B cell (primary cell): ENCODE data around the gene DKK3. TPM values are rescaled to one million over a fixed set of nuclear protein-coding genes. Genes with fewer than 3 reads are reported as not detected.

ENCODE experiments used
- ATAC-seq: fragments of 200-7000 bp; cut with Tn5 transposase; one replicate; pipeline ENCODE4 v1.10.0; 2021; ENCODE audit warnings: low read depth, mild to moderate bottlenecking, moderate number of reproducible peaks, moderate library complexity
- CTCF ChIA-PET: fragments of 350-600 bp; sonication (Branson Sonifier 250); formaldehyde crosslinking; loops from one replicate; lab custom pipeline; 2021; ENCODE audit warnings: antibody characterized with exemption, inconsistent platforms; lab: Charles Lee
- POLR2A ChIA-PET: fragments of 350-600 bp; sonication (Branson Sonifier 250); formaldehyde crosslinking; loops from one replicate; lab custom pipeline; 2021; ENCODE audit warnings: antibody characterized with exemption; lab: Charles Lee
- DNase-seq: peaks from one replicate; pipeline ENCODE4 v3.0.0; 2013
- H2AFZ ChIP-seq: 2 replicates; pipeline ENCODE4 v1.6.1; 2012; ENCODE audit warnings: mild to moderate bottlenecking, low read depth, low read length; ENCODE audit not compliant: insufficient read depth, poor library complexity, severe bottlenecking
- H3K27ac ChIP-seq, 2 donors: 1 replicate in 1 of 2; 2 replicates in 1 of 2; pipeline ENCODE4 v1.5.1; 2012 to 2013; ENCODE audit warnings: low read length in 2 of 2, mild to moderate bottlenecking in 2 of 2, moderate library complexity in 1 of 2
- H3K27me3 ChIP-seq, 4 experiments: fragments of 200-600 bp in 1 of 4; sonication (generic) in 1 of 4; replicated peaks in 1 of 4; 1 replicate in 2 of 4; 2 replicates in 2 of 4; pipeline versions ENCODE4 v1.6.1 to v1.7.0; 2013 to 2016; ENCODE audit warnings: low read length in 3 of 4, mild to moderate bottlenecking in 2 of 4, mixed read lengths in 1 of 4, moderate library complexity in 1 of 4; ENCODE audit not compliant: insufficient read depth in 4 of 4, control insufficient read depth in 3 of 4; ENCODE audit errors: control extremely low read depth in 1 of 4
- H3K36me3 ChIP-seq, 2 experiments: replicated peaks in 1 of 2; 1 replicate in 1 of 2; 2 replicates in 1 of 2; pipeline versions ENCODE4 v1.6.1 to v1.7.1; 2013; ENCODE audit warnings: low read length in 1 of 2; ENCODE audit not compliant: insufficient read depth in 2 of 2, control insufficient read depth in 1 of 2; ENCODE audit errors: control extremely low read depth in 1 of 2, extremely low read depth in 1 of 2
- H3K4me1 ChIP-seq, 2 donors: fragments of 200-600 bp in 1 of 2; sonication (generic) in 1 of 2; 1 replicate in 1 of 2; 2 replicates in 1 of 2; pipeline versions ENCODE4 v1.5.1 to v1.6.1; 2013 to 2017; ENCODE audit warnings: low read length in 2 of 2; ENCODE audit not compliant: control insufficient read depth in 2 of 2, insufficient read depth in 2 of 2
- H3K4me2 ChIP-seq: replicated peaks from 2 replicates; pipeline ENCODE3; 2012; ENCODE audit warnings: mild to moderate bottlenecking, low read depth, low read length; ENCODE audit not compliant: poor library complexity, severe bottlenecking
- H3K4me3 ChIP-seq, 5 experiments: fragments of 200-600 bp in 1 of 5; sonication (generic) in 1 of 5; 1 replicate in 3 of 5; 2 replicates in 2 of 5; pipeline versions ENCODE4 v1.5.1 to v1.7.0; 2011 to 2016; ENCODE audit warnings: low read length in 4 of 5, mild to moderate bottlenecking in 4 of 5, low read depth in 2 of 5, control low read depth in 1 of 5, moderate library complexity in 1 of 5; ENCODE audit not compliant: insufficient read depth in 1 of 5; ENCODE audit errors: control extremely low read depth in 1 of 5, extremely low read depth in 1 of 5
- H3K79me2 ChIP-seq: fragments of 200-600 bp; sonication (generic); one replicate; pipeline ENCODE4 v1.6.0; 2016; ENCODE audit warnings: low read length; ENCODE audit not compliant: control insufficient read depth, insufficient read depth
- H3K9ac ChIP-seq: fragments of 200-600 bp; sonication (generic); 2 replicates; pipeline ENCODE4 v1.6.1; 2017; ENCODE audit warnings: mild to moderate bottlenecking, low read length, moderate library complexity
- H3K9me3 ChIP-seq, 3 donors: one replicate each; pipeline versions ENCODE4 v1.6.1 to v1.7.1; 2013; ENCODE audit warnings: low read length in 2 of 3; ENCODE audit not compliant: control insufficient read depth in 2 of 3, insufficient read depth in 1 of 3; ENCODE audit errors: control extremely low read depth in 1 of 3
- H4K20me1 ChIP-seq: 2 replicates; pipeline ENCODE4 v1.6.0; 2012; ENCODE audit warnings: mild to moderate bottlenecking, low read length; ENCODE audit not compliant: insufficient read depth, control insufficient read depth, poor library complexity, severe bottlenecking
- H3K27ac Mint-ChIP-seq: one replicate; pipeline ENCODE4 v1.8.0; 2021; ENCODE audit warnings: mixed read lengths
- H3K27me3 Mint-ChIP-seq: one replicate; pipeline ENCODE4 v1.8.0; 2021; ENCODE audit warnings: mixed read lengths
- H3K4me1 Mint-ChIP-seq: one replicate; pipeline ENCODE4 v1.8.0; 2021; ENCODE audit warnings: mixed read lengths
- H3K4me3 Mint-ChIP-seq: one replicate; pipeline ENCODE4 v1.8.0; 2021; ENCODE audit warnings: mixed read lengths
- H3K9me3 Mint-ChIP-seq: one replicate; pipeline ENCODE4 v1.8.0; 2022; ENCODE audit warnings: mixed read lengths; ENCODE audit not compliant: insufficient read depth
- EZH2 ChIP-seq: IDR thresholded peaks from 2 replicates; pipeline ENCODE4 v1.6.1; 2012; ENCODE audit warnings: borderline replicate concordance, low read depth, mild to moderate bottlenecking, moderate library complexity, low read length; ENCODE audit not compliant: insufficient read depth, poor library complexity, severe bottlenecking
- WGBS: methylation state at CpG from one replicate; pipeline ENCODE4 v1.1.5; 2013; ENCODE audit warnings: missing lambda C conversion rate; ENCODE audit not compliant: insufficient coverage; 5-methylcytosine and 5-hydroxymethylcytosine counted together
- intact Hi-C: fragments of 100-400 bp; cut with micrococcal nuclease; formaldehyde crosslinking; loops from one replicate; pipeline ENCODE4 v1.10.0; 2022
- polyA plus RNA-seq: library from polyadenylated mRNA; depleted of rRNA; stranded (reverse); fragments of >200 nt; gene quantifications from 2 replicates; pipeline ENCODE4 v1.2.3, GENCODE V29; 2012
- total RNA-seq, 2 donors: library from RNA; stranded (reverse); fragments of 120-200 nt in 1 of 2; gene quantifications; 1 replicate in 1 of 2; 2 replicates in 1 of 2; pipeline versions ENCODE4 v1.2.3 to v1.2.4, GENCODE V29; 2013 to 2022
- TF ChIP-seq, protein P1 (sequence below): fragments of 200-600 bp; IDR thresholded peaks from one replicate; pipeline ENCODE4 v1.8.0; 2022; ENCODE audit warnings: antibody characterized with exemption, mild to moderate bottlenecking

Gene DKK3
- total and polyA plus RNA-seq, 2 donors (not counting 1 experiment from before 2014, with no cell fraction given), result 0.33 TPM; not detected in 1

DNA sequence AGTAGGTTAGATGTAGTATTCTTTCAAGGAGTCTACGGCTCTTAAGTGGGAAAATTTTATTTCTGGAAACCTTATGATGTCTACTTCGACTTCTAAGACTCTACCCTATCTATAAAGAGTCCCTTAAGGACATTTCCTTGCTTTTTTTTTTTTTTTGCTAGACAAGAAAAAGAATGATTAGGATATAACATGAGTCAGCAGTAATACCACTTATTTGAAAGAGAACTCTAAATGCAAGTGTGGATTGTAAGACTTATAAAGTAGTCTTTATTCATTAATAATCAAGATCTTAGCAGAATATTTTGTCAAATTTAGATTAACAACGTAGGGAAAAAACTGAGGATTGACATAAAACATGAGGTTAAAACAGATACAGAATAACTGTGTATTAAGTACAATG, 71.0 kb downstream of the DKK3 start:
- H3K4me3 ChIP-seq, result no peak overlapping the region
- H3K27ac ChIP-seq, result no peak overlapping the region
- Mint-ChIP-seq H3K27me3 (no peaks in the 10 kb centered on the region), H3K9me3 (no peaks in the 10 kb centered on the region), H3K4me3 (no peak overlapping the region), H3K27ac (no peak overlapping the region), H3K4me1 (no peaks in the 10 kb centered on the region)
- POLR2A ChIA-PET, result no interaction called here
- no peaks in the 10 kb centered on the region for H3K9me3 ChIP-seq
- H2AFZ ChIP-seq, result no peak overlapping the region
- CTCF ChIA-PET, result no interaction called here
- TF ChIP-seq EZH2, result no peak
- TF ChIP-seq, protein P1, sequence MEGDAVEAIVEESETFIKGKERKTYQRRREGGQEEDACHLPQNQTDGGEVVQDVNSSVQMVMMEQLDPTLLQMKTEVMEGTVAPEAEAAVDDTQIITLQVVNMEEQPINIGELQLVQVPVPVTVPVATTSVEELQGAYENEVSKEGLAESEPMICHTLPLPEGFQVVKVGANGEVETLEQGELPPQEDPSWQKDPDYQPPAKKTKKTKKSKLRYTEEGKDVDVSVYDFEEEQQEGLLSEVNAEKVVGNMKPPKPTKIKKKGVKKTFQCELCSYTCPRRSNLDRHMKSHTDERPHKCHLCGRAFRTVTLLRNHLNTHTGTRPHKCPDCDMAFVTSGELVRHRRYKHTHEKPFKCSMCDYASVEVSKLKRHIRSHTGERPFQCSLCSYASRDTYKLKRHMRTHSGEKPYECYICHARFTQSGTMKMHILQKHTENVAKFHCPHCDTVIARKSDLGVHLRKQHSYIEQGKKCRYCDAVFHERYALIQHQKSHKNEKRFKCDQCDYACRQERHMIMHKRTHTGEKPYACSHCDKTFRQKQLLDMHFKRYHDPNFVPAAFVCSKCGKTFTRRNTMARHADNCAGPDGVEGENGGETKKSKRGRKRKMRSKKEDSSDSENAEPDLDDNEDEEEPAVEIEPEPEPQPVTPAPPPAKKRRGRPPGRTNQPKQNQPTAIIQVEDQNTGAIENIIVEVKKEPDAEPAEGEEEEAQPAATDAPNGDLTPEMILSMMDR, result no peak
- H3K4me1 ChIP-seq, result no peaks in the 10 kb centered on the region
- H4K20me1 ChIP-seq, result no peaks in the 10 kb centered on the region
- no peak for ATAC-seq
- intact Hi-C loops, result loop anchor here (10.0 kb wide), 1 partner anchor 143 kb away; no protein-coding TSS in a partner anchor
- no peaks in the 10 kb centered on the region for H3K79me2 ChIP-seq
- no CpG with 5 or more reads among the region's 3 CpGs for WGBS
- H3K27me3 ChIP-seq, result no peaks in the 10 kb centered on the region
- no peak overlapping the region for H3K4me2 ChIP-seq
- no peak for DNase-seq
- no peak overlapping the region for H3K9ac ChIP-seq
- H3K36me3 ChIP-seq, result peaks cover 34 to 69% of the 10 kb centered on the region in 2 experiments

- DNase-seq (no peak), ATAC-seq (no peak)
- intact Hi-C loops, result loop anchor here (10.0 kb wide), 1 partner anchor 141 kb away; no protein-coding TSS in a partner anchor
- no peak overlapping the region for H2AFZ ChIP-seq
- H4K20me1 ChIP-seq, result no peaks in the 10 kb centered on the region
- ChIA-PET CTCF (interaction anchor here (0.6 kb wide), 1 partner anchor 9 kb away, joined by 3 read pairs; no protein-coding TSS in a partner anchor), POLR2A (no interaction called here)
- Mint-ChIP-seq H3K4me1 (no peaks in the 10 kb centered on the region), H3K27ac (no peak overlapping the region), H3K4me3 (no peak overlapping the region), H3K27me3 (no peaks in the 10 kb centered on the region), H3K9me3 (no peaks in the 10 kb centered on the region)
- no peaks in the 10 kb centered on the region for H3K9me3 ChIP-seq
- no peaks in the 10 kb centered on the region for H3K4me1 ChIP-seq
- H3K4me3 ChIP-seq, result no peak overlapping the region
- no peak overlapping the region for H3K4me2 ChIP-seq
- H3K27me3 ChIP-seq, result no peaks in the 10 kb centered on the region
- no peaks in the 10 kb centered on the region for H3K79me2 ChIP-seq
- H3K27ac ChIP-seq, result no peak overlapping the region
- H3K36me3 ChIP-seq, result peaks cover 35 to 68% of the 10 kb centered on the region in 2 experiments
- H3K9ac ChIP-seq, result no peak overlapping the region
- TF ChIP-seq EZH2, result no peak
- TF ChIP-seq, protein P1, result no peak
- WGBS, result no CpG with 5 or more reads among the region's 2 CpGs
Observed at GRCh38 chr11:11935536-11935935, 72.9 kb downstream of the DKK3 start.
